Occipital lobe (tissue), 1 donor: ENCODE results near the gene EPHB6. TPM values are rescaled to one million over a fixed set of nuclear protein-coding genes. Genes with fewer than 3 reads are reported as not detected.

Source experiments
- total RNA-seq: library from RNA; depleted of rRNA; stranded (reverse); fragments of >200 nt; gene quantifications from one replicate; pipeline ENCODE4 v1.2.3, GENCODE V29; 2014

Gene EPHB6
- total RNA-seq, 1 donor from 2014 or later, result 55.8 TPM

Other genes starting within 250 kb of the EPHB6 start
- gene PRSS1, start 105.6 kb upstream of the EPHB6 start, total RNA-seq, result not detected
- gene PRSS2, start 84.1 kb upstream of the EPHB6 start, total RNA-seq, result not detected
- under 0.01 TPM for gene TRPV6, start 30.7 kb downstream of the EPHB6 start, total RNA-seq
- 0.31 TPM for gene TRPV5, start 78.7 kb downstream of the EPHB6 start, total RNA-seq
- gene LLCFC1, start 84.4 kb downstream of the EPHB6 start, total RNA-seq, result not detected
- gene KEL, start 107.3 kb downstream of the EPHB6 start, total RNA-seq, result 3.0 TPM
- gene OR9A2, start 172.1 kb downstream of the EPHB6 start, total RNA-seq, result 1.1 TPM
- not detected for gene OR6V1, start 197.3 kb downstream of the EPHB6 start, total RNA-seq